OCI-LY7 (cell line): Measurements from ENCODE around the gene SLC25A24.

Experiments used
- EZH2phosphoT487 ChIP-seq: fragments of 200-600 bp; sonication (generic); IDR thresholded peaks from 2 replicates; pipeline ENCODE4 v1.6.1; 2018; ENCODE audit warnings: low read depth, borderline replicate concordance, mild to moderate bottlenecking, mixed run types, antibody characterized with exemption, low read length, moderate library complexity, mixed read lengths
- TF ChIP-seq, protein P1 (sequence below): fragments of 200-600 bp; sonication (generic); conservative IDR thresholded peaks from 2 replicates; pipeline ENCODE4 v1.5.1; 2014; ENCODE audit warnings: mild to moderate bottlenecking, antibody characterized with exemption, low read length, moderate library complexity, mixed read lengths

DNA sequence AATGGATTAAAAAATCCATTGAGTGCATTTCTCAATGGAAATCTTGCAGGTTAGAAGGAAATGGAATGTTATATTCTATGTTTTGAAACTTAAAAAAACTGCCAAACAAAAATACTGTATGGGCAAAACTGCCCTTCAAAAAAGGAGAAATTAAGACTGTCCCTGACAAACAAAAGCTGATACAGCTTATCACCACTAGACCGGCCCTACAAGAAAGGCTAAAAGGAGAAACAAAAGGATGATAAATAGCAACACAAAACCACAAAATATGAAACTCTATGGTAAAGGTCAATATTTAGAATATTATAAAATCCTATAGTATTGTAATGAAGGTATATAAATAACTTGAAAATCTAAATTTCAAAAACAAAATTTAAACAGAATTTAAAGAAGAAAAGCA is 60.0 kb downstream of the SLC25A24 start:
- TF ChIP-seq, protein P1, sequence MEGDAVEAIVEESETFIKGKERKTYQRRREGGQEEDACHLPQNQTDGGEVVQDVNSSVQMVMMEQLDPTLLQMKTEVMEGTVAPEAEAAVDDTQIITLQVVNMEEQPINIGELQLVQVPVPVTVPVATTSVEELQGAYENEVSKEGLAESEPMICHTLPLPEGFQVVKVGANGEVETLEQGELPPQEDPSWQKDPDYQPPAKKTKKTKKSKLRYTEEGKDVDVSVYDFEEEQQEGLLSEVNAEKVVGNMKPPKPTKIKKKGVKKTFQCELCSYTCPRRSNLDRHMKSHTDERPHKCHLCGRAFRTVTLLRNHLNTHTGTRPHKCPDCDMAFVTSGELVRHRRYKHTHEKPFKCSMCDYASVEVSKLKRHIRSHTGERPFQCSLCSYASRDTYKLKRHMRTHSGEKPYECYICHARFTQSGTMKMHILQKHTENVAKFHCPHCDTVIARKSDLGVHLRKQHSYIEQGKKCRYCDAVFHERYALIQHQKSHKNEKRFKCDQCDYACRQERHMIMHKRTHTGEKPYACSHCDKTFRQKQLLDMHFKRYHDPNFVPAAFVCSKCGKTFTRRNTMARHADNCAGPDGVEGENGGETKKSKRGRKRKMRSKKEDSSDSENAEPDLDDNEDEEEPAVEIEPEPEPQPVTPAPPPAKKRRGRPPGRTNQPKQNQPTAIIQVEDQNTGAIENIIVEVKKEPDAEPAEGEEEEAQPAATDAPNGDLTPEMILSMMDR = no peak
- TF ChIP-seq EZH2phosphoT487 = no peak
